GM21381 (cell line): ENCODE data around the gene RBX1.

Experiments
- ATAC-seq: cut with Tn5 transposase; IDR thresholded peaks from one replicate; pipeline ENCODE4 v1.9.1; 2021; ENCODE audit warnings: mild to moderate bottlenecking, moderate library complexity; ENCODE audit not compliant: unreplicated experiment

Gene RBX1

GRCh38 chr22:41021061-41021612, 70.0 kb downstream of the RBX1 start:
- no peak for ATAC-seq

GRCh38 chr22:41021613-41022454, 70.7 kb downstream of the RBX1 start:
- ATAC-seq, result peak; percentile 60

- peak; percentile 70 for ATAC-seq
Observed at GRCh38 chr22:41022470-41023298, 71.5 kb downstream of the RBX1 start.
